GM12878 (cell line): Measurements from ENCODE around the gene DHCR7. TPM values are rescaled to one million over a fixed set of nuclear protein-coding genes. Genes with fewer than 3 reads are reported as not detected.

Source experiments
- ATAC-seq: fragments of 200-7000 bp; cut with Tn5 transposase; 3 replicates; pipeline ENCODE4 v1.9.1; 2020; ENCODE audit warnings: mild to moderate bottlenecking, moderate library complexity
- BruUV-seq: library from RNA; stranded (reverse); fragments of 400-500 nt; replicated peaks from 2 replicates; lab custom pipeline; 2021; lab: Mats Ljungman, UMichigan
- CTCF ChIA-PET: fragments of 300-600 bp; sonication (Branson Sonifier 250); formaldehyde crosslinking; extraction: SDS; loops from one replicate; lab custom pipeline; 2021; ENCODE audit warnings: inconsistent platforms; lab: Yijun Ruan, JAX
- POLR2A ChIA-PET: fragments of 350-600 bp; formaldehyde crosslinking; extraction: SDS; loops from one replicate; lab custom pipeline; 2021; ENCODE audit warnings: inconsistent platforms; lab: Charles Lee
- RAD21 ChIA-PET: fragments of 300-600 bp; sonication (Branson Sonifier 250); formaldehyde crosslinking; loops from one replicate; lab custom pipeline; 2023; ENCODE audit warnings: antibody characterized with exemption; ENCODE audit not compliant: unreplicated experiment; lab: Charles Lee
- SMC1A ChIA-PET: fragments of 300-600 bp; sonication (Branson Sonifier 250); formaldehyde crosslinking; loops from one replicate; lab custom pipeline; 2023; ENCODE audit not compliant: unreplicated experiment, uncharacterized antibody; lab: Charles Lee
- DNase-seq: peaks from one replicate; pipeline ENCODE4 v3.0.0-alpha.2; 2011; ENCODE audit warnings: low read depth, low spot score
- FAIRE-seq: peaks from 3 replicates; lab custom pipeline; 2011; peaks lifted over from hg19 to GRCh38; lab: Jason Lieb, UNC
- H2AFZ ChIP-seq: 2 replicates; pipeline ENCODE4 v1.6.0; 2011; ENCODE audit warnings: low read depth, low read length, control low read depth; ENCODE audit not compliant: control insufficient read depth
- H3K27ac ChIP-seq: 2 replicates; pipeline ENCODE4 v1.5.1; 2011; ENCODE audit warnings: control low read depth; ENCODE audit not compliant: control insufficient read depth, insufficient read depth
- H3K27me3 ChIP-seq, 2 experiments: replicated peaks in 1 of 2; 2 replicates each; pipeline versions ENCODE4 v1.6.0 to v1.6.1; 2011; ENCODE audit warnings: low read length in 1 of 2; ENCODE audit not compliant: control insufficient read depth in 2 of 2, insufficient read depth in 2 of 2
- H3K36me3 ChIP-seq, 2 experiments: 2 replicates each; pipeline ENCODE4 v1.5.1; 2011; ENCODE audit warnings: low read length in 1 of 2; ENCODE audit not compliant: control insufficient read depth in 2 of 2, insufficient read depth in 2 of 2
- H3K4me1 ChIP-seq: 2 replicates; pipeline ENCODE4 v1.6.1; 2011; ENCODE audit warnings: mild to moderate bottlenecking, low read length, moderate library complexity, mixed read lengths; ENCODE audit not compliant: control insufficient read depth, insufficient read depth
- H3K4me2 ChIP-seq: 2 replicates; pipeline ENCODE4 v1.6.0; 2011; ENCODE audit warnings: control low read depth; ENCODE audit not compliant: control insufficient read depth, insufficient read depth
- H3K4me3 ChIP-seq: fragments of 200-600 bp; sonication (generic); 2 replicates; pipeline ENCODE4 v1.5.1; 2016
- H3K79me2 ChIP-seq: 2 replicates; pipeline ENCODE4 v1.6.0; 2011; ENCODE audit warnings: low read length; ENCODE audit not compliant: control insufficient read depth, insufficient read depth
- H3K9ac ChIP-seq: 2 replicates; pipeline ENCODE4 v1.8.0; 2011; ENCODE audit warnings: low read length, control low read depth, mixed read lengths; ENCODE audit not compliant: control insufficient read depth, insufficient read depth
- H3K9me3 ChIP-seq: replicated peaks from 3 replicates; pipeline ENCODE4 v1.5.1; 2011; ENCODE audit warnings: mild to moderate bottlenecking, low read length; ENCODE audit not compliant: control insufficient read depth, insufficient read depth
- H4K20me1 ChIP-seq: 2 replicates; pipeline ENCODE4 v1.6.0; 2011; ENCODE audit not compliant: control insufficient read depth, insufficient read depth
- ATF7 ChIP-seq: fragments of 450-650 bp; IDR thresholded peaks from 2 replicates; pipeline ENCODE4 v1.6.1; 2016; ENCODE audit warnings: low read depth, mild to moderate bottlenecking
- POU2F2 ChIP-seq: IDR thresholded peaks from 3 replicates; pipeline ENCODE4 v1.6.1; 2011; ENCODE audit warnings: low read depth, mild to moderate bottlenecking, low read length, borderline replicate concordance
- SIN3A ChIP-seq: IDR thresholded peaks from 2 replicates; pipeline ENCODE4 v1.6.1; 2012; ENCODE audit warnings: low read depth, low read length, improper control_type of control experiment
- SIX5 ChIP-seq: IDR thresholded peaks from 2 replicates; pipeline ENCODE4 v1.6.1; 2011; ENCODE audit warnings: mild to moderate bottlenecking, low read depth, low read length, moderate library complexity; ENCODE audit not compliant: severe bottlenecking
- SPI1 ChIP-seq: IDR thresholded peaks from 2 replicates; pipeline ENCODE4 v1.6.1; 2011; ENCODE audit warnings: low read depth, mild to moderate bottlenecking, low read length, moderate library complexity, borderline replicate concordance; ENCODE audit not compliant: insufficient read depth
- STAT3 ChIP-seq: IDR thresholded peaks from 2 replicates; pipeline ENCODE4 v1.6.1; 2011; ENCODE audit warnings: low read depth, low read length, improper control_type of control experiment
- TAF1 ChIP-seq: IDR thresholded peaks from 2 replicates; pipeline ENCODE4 v1.6.1; 2011; ENCODE audit warnings: mild to moderate bottlenecking, low read depth, low read length, borderline replicate concordance
- YY1 ChIP-seq: IDR thresholded peaks from 2 replicates; pipeline ENCODE4 v1.6.1; 2011; ENCODE audit warnings: low read depth, mild to moderate bottlenecking, low read length
- ZZZ3 ChIP-seq: IDR thresholded peaks from 2 replicates; pipeline ENCODE4 v1.6.1; 2011; ENCODE audit warnings: low read depth; ENCODE audit not compliant: control insufficient read depth, insufficient read length
- WGBS: methylation state at CpG from one replicate; pipeline ENCODE4 v1.1.6; 2016; ENCODE audit warnings: low lambda C conversion rate; ENCODE audit not compliant: insufficient replicate concordance, insufficient coverage; ENCODE audit errors: missing lambda C conversion rate; 5-methylcytosine and 5-hydroxymethylcytosine counted together
- in situ Hi-C: fragments of 300-500 bp; cut with MboI; formaldehyde crosslinking; loops from 9 replicates; pipeline ENCODE4 v1.14.3; 2018; ENCODE audit warnings: mixed read lengths
- intact Hi-C: fragments of 100-400 bp; cut with micrococcal nuclease; formaldehyde crosslinking; loops from one replicate; pipeline ENCODE4 v1.14.2; 2022; ENCODE audit not compliant: unreplicated experiment
- polyA plus RNA-seq, 11 experiments: library from polyadenylated mRNA; depleted of rRNA in 4 of 11; unstranded in 6 of 11; stranded (reverse) in 5 of 11; fragments of >200 nt; fragmentation: Nextera tagmentation in 4 of 11; fragmentation: Illumina TruSeq in 1 of 11; extraction: Ambion mirVana in 4 of 11; extraction: Trizol in 1 of 11; gene quantifications; 1 replicate in 1 of 11; 2 replicates in 10 of 11; pipeline versions ENCODE4 v1.2.1 to v1.2.3, GENCODE V29; 2011 to 2016; ENCODE audit warnings: inconsistent platforms in 2 of 11, missing spikeins in 2 of 11, low read depth in 1 of 11
- total RNA-seq, 4 experiments: library from RNA; depleted of rRNA in 3 of 4; stranded (reverse); fragments of >200 nt in 3 of 4; fragmentation: Illumina TruSeq in 1 of 4; extraction: Trizol in 1 of 4; gene quantifications; 2 replicates each; pipeline versions ENCODE4 v1.2.1 to v1.2.3, GENCODE V29; 2013 to 2021

Gene DHCR7
- total and polyA plus RNA-seq, 10 of the 15 experiments (the other 5 are each of a cell fraction or from before 2014, with no cell fraction given), result 4.2 to 115 (median 57.8) TPM

- H3K9ac ChIP-seq, result peak overlapping the region; percentile 22
- H4K20me1 ChIP-seq, result no peaks in the 10 kb centered on the region
- CTCF ChIA-PET, result interaction anchor here (1.0 kb wide), 1 partner anchor 78 kb away, joined by 3 read pairs; no protein-coding TSS in a partner anchor
- no peak for TF ChIP-seq SIX5
- peak; percentile 25; the same call in 1 of the 2 replicates for TF ChIP-seq YY1
- TF ChIP-seq POU2F2, result peak; percentile 90; the same call in 2 of the 3 replicates
- TF ChIP-seq SIN3A, result no peak
- FAIRE-seq (no peak), ATAC-seq (no peak), DNase-seq (no peak)
- H3K36me3 ChIP-seq, result peaks cover under 1 to 13% of the 10 kb centered on the region in 2 experiments; a peak in 3 of 4 replicates
- H3K4me3 ChIP-seq, result peak overlapping the region; percentile 92
- in situ Hi-C loops (no loop called here), intact Hi-C loops (loop anchor here (2.0 kb wide), 1 partner anchor 79 kb away; no protein-coding TSS in a partner anchor)
- peaks cover 57% of the 10 kb centered on the region for H3K79me2 ChIP-seq
- no TSS peak for BruUV-seq
- H2AFZ ChIP-seq, result peak overlapping the region; percentile 66
- H3K4me2 ChIP-seq, result peak overlapping the region; percentile 69
- 46% methylated on average over 9 of the region's 9 CpGs for WGBS
- SMC1A ChIA-PET, result interaction anchor here (1.3 kb wide), 1 partner anchor 112 kb away, joined by 6 read pairs; no protein-coding TSS in a partner anchor
- no peaks in the 10 kb centered on the region for H3K9me3 ChIP-seq
- POLR2A ChIA-PET, result interaction anchor here (1.0 to 1.2 kb wide), 2 partner anchors 33 to 37 kb away, joined by 3 to 4 read pairs; no protein-coding TSS in a partner anchor
- no peaks in the 10 kb centered on the region for H3K27me3 ChIP-seq
- peaks cover 9% of the 10 kb centered on the region; the same call in 1 of the 2 replicates for H3K4me1 ChIP-seq
- RAD21 ChIA-PET, result interaction anchor here (1.2 kb wide), 1 partner anchor 32 kb away, joined by 7 read pairs; no protein-coding TSS in a partner anchor
- peak overlapping the region; percentile 23 for H3K27ac ChIP-seq
Measured at GRCh38 chr11:71451596-71452198, 3.5 kb upstream of the DHCR7 start.

DNA sequence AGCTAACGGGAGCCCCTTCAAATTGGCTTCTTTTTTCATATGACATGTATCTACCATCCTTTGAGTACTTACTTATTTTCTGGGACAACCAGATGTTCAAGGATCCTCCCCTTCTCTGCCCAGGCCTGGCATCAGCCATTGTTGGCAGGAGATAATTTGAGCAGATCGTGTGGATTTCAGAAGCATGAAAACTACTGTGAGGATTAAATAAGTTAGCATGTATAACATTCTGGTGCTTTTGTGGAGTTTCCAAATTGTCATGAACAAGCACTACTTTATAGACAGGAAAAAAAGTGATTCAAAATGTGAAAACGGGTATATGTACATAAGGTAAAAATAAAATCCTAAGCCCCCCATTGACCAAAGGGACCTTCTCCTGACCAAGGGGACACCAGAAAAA lies 2.7 kb upstream of the DHCR7 start:
- no peak for DNase-seq
- FAIRE-seq, result no peak
- H3K4me2 ChIP-seq, result peak overlapping the region; percentile 14
- peak overlapping the region; percentile 33; the same call in 1 of the 2 replicates for H3K4me3 ChIP-seq
- H3K9ac ChIP-seq, result no peak overlapping the region; the same call in 1 of the 2 replicates
- H2AFZ ChIP-seq, result no peak overlapping the region
- TF ChIP-seq SPI1 (no peak), STAT3 (no peak), TAF1 (no peak), ZZZ3 (no peak), ATF7 (no peak)
- SMC1A ChIA-PET, result interaction anchor here (1.3 kb wide), 1 partner anchor 39 kb away, joined by 3 read pairs; no protein-coding TSS in a partner anchor
- H3K27ac ChIP-seq, result no peak overlapping the region
- no peak for ATAC-seq
- POLR2A ChIA-PET, result no interaction called here
- in situ Hi-C loops (no loop called here), intact Hi-C loops (loop anchor here (2.0 kb wide), 1 partner anchor 78 kb away; no protein-coding TSS in a partner anchor)
- 81% methylated on average over 3 of the region's 3 CpGs for WGBS
- H4K20me1 ChIP-seq, result no peaks in the 10 kb centered on the region
- CTCF ChIA-PET, result no interaction called here
- no peaks in the 10 kb centered on the region for H3K27me3 ChIP-seq
- peaks cover 0 to 7% of the 10 kb centered on the region in 2 experiments; a peak in 2 of 4 replicates for H3K36me3 ChIP-seq
- peaks cover 9% of the 10 kb centered on the region; the same call in 1 of the 2 replicates for H3K4me1 ChIP-seq
- RAD21 ChIA-PET, result no interaction called here
- peaks cover under 1% of the 10 kb centered on the region; the same call in 2 of the 3 replicates for H3K9me3 ChIP-seq
- peaks cover 58% of the 10 kb centered on the region for H3K79me2 ChIP-seq
- BruUV-seq, result no TSS peak
